Testis (tissue), 3 donors: Measurements from ENCODE around the gene SKAP2. TPM values are rescaled to one million over a fixed set of nuclear protein-coding genes. Genes with fewer than 3 reads are reported as not detected.

Source experiments
- DNase-seq: peaks from one replicate; pipeline ENCODE4 v3.0.0-alpha.2; 2019
- H3K27ac ChIP-seq, 2 donors: fragments of 200-600 bp; sonication (generic); one replicate each; pipeline ENCODE4 v1.5.1; 2019
- H3K27me3 ChIP-seq: fragments of 200-600 bp; sonication (generic); one replicate; pipeline ENCODE4 v1.5.1; 2019
- H3K36me3 ChIP-seq: fragments of 200-600 bp; sonication (generic); one replicate; pipeline ENCODE4 v1.5.1; 2017; ENCODE audit warnings: low read depth; ENCODE audit errors: missing control alignments
- H3K4me1 ChIP-seq: fragments of 200-600 bp; sonication (generic); one replicate; pipeline ENCODE4 v1.5.1; 2019
- H3K4me3 ChIP-seq, 2 donors: fragments of 200-600 bp; sonication (generic); one replicate each; pipeline ENCODE4 v1.5.1; 2017 to 2019
- H3K9me3 ChIP-seq: fragments of 200-600 bp; sonication (generic); one replicate; pipeline ENCODE4 v1.5.1; 2017
- POLR2A ChIP-seq: fragments of 450-650 bp; IDR thresholded peaks from one replicate; pipeline ENCODE4 v1.6.1; 2017; ENCODE audit warnings: antibody characterized with exemption, mild to moderate bottlenecking, moderate library complexity
- WGBS, 2 donors: methylation state at CpG; one replicate each; pipeline ENCODE4 v1.1.5; 2018; 5-methylcytosine and 5-hydroxymethylcytosine counted together
- intact Hi-C: fragments of 100-400 bp; cut with DNase I; formaldehyde crosslinking; loops from one replicate; pipeline ENCODE4 v1.15.1; 2023; ENCODE audit warnings: low total_unique reads
- polyA plus RNA-seq: library from polyadenylated mRNA; stranded (reverse); fragments of 350-450 nt; fragmentation: Illumina TruSeq; extraction: RNeasy Lipid Tissue Mini Kit (QIAGEN cat#74804); gene quantifications from one replicate; pipeline ENCODE4 v1.2.3, GENCODE V29; 2014; ENCODE audit warnings: low read depth, low replicate concordance; ENCODE audit not compliant: insufficient read depth
- total RNA-seq, 2 donors: library from RNA; depleted of rRNA; stranded (reverse); fragments of >200 nt; gene quantifications; one replicate each; pipeline ENCODE4 v1.2.3, GENCODE V29; 2016
- TF ChIP-seq, protein P1 (sequence below), 3 experiments: fragments of 450-650 bp in 2 of 3; fragments of 200-600 bp in 1 of 3; sonication (generic) in 1 of 3; IDR thresholded peaks; one replicate each; pipeline ENCODE4 v1.5.1; 2016 to 2019; ENCODE audit warnings: antibody characterized with exemption in 3 of 3, mild to moderate bottlenecking in 2 of 3, moderate library complexity in 1 of 3

Gene SKAP2
- total and polyA plus RNA-seq, 3 donors from 2014 or later, result 33.1 to 43.6 (median 33.9) TPM

DNA sequence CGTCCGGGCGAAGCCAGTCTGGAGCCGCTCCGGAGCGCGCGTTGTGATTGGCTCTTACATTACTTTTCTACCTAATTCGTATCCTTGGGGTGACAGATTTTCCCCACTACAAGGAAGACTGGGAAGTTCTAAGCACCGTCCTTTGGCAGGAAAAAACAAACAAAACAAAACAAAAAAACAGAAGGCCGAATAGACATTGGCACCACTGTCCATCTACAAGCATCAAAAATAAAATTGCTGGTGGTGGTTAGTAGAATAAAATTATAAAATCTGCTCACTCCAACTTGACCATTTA lies 651 bp upstream of the SKAP2 start:
- H3K36me3 ChIP-seq, result no peaks in the 10 kb centered on the region
- TF ChIP-seq, protein P1, sequence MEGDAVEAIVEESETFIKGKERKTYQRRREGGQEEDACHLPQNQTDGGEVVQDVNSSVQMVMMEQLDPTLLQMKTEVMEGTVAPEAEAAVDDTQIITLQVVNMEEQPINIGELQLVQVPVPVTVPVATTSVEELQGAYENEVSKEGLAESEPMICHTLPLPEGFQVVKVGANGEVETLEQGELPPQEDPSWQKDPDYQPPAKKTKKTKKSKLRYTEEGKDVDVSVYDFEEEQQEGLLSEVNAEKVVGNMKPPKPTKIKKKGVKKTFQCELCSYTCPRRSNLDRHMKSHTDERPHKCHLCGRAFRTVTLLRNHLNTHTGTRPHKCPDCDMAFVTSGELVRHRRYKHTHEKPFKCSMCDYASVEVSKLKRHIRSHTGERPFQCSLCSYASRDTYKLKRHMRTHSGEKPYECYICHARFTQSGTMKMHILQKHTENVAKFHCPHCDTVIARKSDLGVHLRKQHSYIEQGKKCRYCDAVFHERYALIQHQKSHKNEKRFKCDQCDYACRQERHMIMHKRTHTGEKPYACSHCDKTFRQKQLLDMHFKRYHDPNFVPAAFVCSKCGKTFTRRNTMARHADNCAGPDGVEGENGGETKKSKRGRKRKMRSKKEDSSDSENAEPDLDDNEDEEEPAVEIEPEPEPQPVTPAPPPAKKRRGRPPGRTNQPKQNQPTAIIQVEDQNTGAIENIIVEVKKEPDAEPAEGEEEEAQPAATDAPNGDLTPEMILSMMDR (IDR thresholded peaks at IDR 0.05), result no peak
- no peak for TF ChIP-seq POLR2A
- H3K9me3 ChIP-seq, result no peaks in the 10 kb centered on the region
- H3K27ac ChIP-seq, result peak overlapping the region; percentile 87 to 89
- intact Hi-C loops, result no loop called here
- H3K27me3 ChIP-seq, result no peaks in the 10 kb centered on the region
- WGBS, 2 donors, result 3 to 5% methylated on average over 11 of the region's 11 CpGs
- H3K4me3 ChIP-seq, result peak overlapping the region; percentile 76 to 80
- no peak for DNase-seq
- H3K4me1 ChIP-seq, result peaks cover 2% of the 10 kb centered on the region

DNA sequence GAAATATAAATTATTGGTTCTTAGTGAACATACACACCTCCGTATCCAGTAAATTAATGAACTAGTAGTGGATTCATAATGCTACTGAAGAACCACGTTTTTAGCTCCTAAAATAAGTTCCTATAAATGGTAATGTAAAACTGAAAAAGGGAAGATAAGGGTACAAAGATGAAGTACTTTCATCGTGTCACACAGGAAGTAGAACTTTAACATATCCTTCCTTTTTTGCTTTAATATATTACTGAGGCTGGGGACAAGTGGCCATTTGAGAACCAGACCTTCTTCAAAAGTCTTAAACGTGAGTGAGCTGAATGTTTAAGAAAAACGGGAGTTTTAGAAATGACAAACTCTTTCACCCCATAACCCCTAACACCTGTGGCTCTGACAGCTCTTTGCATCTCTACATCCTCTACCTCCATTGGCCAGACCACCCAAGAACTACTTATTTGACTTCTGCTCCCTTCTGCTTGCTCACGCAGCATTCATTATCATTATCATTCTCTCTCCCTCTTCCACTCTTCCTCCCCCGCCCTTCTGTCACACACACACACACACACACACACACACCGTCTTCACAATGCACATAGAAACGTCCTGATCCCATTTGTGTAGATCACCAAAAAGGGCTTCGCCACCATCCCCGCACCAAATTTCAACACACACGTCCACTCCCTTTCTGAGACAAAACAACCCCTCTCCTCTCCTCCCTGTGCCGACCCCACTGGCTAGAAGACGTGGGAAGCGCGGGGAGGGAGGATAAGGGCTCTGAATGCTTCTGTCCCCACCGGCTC lies 677 bp downstream of the SKAP2 start:
- 6 to 7% methylated on average over 17 of the region's 17 CpGs for WGBS, 2 donors
- no peak for DNase-seq
- H3K27ac ChIP-seq, result peak overlapping the region; percentile 83 to 89
- no peaks in the 10 kb centered on the region for H3K36me3 ChIP-seq
- no peak for TF ChIP-seq POLR2A
- TF ChIP-seq, protein P1 (IDR thresholded peaks at IDR 0.05), result no peak
- H3K9me3 ChIP-seq, result no peaks in the 10 kb centered on the region
- H3K4me1 ChIP-seq, result peaks cover 2% of the 10 kb centered on the region
- no peaks in the 10 kb centered on the region for H3K27me3 ChIP-seq
- intact Hi-C loops, result no loop called here
- peak overlapping the region; percentile 76 to 80 for H3K4me3 ChIP-seq

DNA sequence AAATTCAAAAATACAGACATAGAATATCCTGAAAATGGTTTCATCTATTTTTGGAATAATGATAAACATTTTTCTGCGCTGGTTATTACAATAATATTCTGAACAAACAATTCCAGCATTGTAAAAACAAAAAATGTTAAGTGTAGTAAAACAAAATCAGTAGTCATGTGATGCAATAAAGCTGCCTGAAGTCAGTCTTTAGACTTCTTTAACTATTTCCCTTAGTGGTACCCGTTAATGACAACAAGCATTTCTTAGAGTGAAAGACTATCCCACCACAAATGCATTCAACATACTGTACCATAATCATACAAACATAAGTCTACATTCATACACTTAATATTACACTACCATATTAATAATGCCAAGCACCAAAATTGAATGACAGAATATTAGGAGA lies 1.6 kb downstream of the SKAP2 start:
- Histone ChIP-seq H3K27ac (no peak overlapping the region), H3K36me3 (no peaks in the 10 kb centered on the region), H3K9me3 (no peaks in the 10 kb centered on the region), H3K4me1 (peaks cover 2% of the 10 kb centered on the region), H3K4me3 (no peak overlapping the region), H3K27me3 (no peaks in the 10 kb centered on the region)
- WGBS, 2 donors, result 61 to 70% methylated on average over 2 of the region's 2 CpGs
- TF ChIP-seq, protein P1 (IDR thresholded peaks at IDR 0.05), result no peak
- TF ChIP-seq POLR2A, result no peak
- intact Hi-C loops, result no loop called here
- DNase-seq, result no peak

DNA sequence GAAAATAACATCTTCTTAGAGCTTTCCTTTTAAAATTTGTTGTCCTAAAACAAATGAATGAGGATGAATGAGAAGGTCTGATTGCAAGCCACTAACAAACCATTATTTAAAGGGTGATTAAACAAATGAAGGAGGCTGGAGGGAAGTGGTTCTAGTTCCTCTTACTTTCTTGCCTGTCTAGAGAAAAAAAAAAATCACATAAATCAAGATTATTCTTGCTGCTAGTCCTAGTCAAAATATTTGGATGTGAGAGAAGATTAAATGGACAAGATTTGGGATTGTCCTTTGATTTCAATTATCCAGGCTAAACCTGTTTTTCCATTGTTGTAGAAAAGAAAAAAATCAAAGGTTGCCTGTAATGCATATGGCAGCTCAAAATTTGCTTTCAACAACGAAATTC lies 3.3 kb downstream of the SKAP2 start:
- DNase-seq, result no peak
- no peak overlapping the region for H3K4me3 ChIP-seq
- H3K4me1 ChIP-seq, result peaks cover 2% of the 10 kb centered on the region
- no peaks in the 10 kb centered on the region for H3K27me3 ChIP-seq
- no peak overlapping the region for H3K27ac ChIP-seq
- intact Hi-C loops, result no loop called here
- TF ChIP-seq, protein P1 (IDR thresholded peaks at IDR 0.05), result no peak
- TF ChIP-seq POLR2A, result no peak
- WGBS, 2 donors, result 63 to 77% methylated on average over 1 of the region's 1 CpG
- no peaks in the 10 kb centered on the region for H3K36me3 ChIP-seq
- no peaks in the 10 kb centered on the region for H3K9me3 ChIP-seq

DNA sequence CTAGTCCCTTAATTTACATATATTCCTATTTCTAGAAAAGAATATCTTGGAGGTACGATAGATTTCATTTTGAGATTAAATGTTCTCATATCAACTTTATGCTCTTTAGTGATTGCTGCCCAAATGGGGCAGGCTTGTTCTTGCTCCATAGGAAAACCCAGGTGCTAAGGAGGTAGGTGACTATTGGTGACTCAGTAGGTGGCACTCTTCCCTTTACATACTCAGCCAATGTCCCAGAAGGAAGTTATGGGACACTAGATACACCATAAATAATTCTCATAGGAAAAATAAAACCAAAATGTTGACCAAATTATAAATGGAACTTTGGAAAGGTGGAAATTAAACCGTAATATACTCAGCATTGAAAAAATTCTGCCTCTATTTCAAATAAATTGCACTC lies 4.0 kb downstream of the SKAP2 start:
- intact Hi-C loops, result no loop called here
- Histone ChIP-seq H3K9me3 (no peaks in the 10 kb centered on the region), H3K27me3 (no peaks in the 10 kb centered on the region), H3K4me1 (peaks cover 2% of the 10 kb centered on the region), H3K27ac (no peak overlapping the region), H3K36me3 (no peaks in the 10 kb centered on the region), H3K4me3 (no peak overlapping the region)
- no peak for DNase-seq
- WGBS, 2 donors, result 87 to 88% methylated on average over 2 of the region's 2 CpGs
- TF ChIP-seq, protein P1 (IDR thresholded peaks at IDR 0.05), result no peak
